Skeletal muscle tissue (tissue), 4 donors: Measurements from ENCODE around the gene PSMB2. TPM values are rescaled to one million over a fixed set of nuclear protein-coding genes. Genes with fewer than 3 reads are reported as not detected.

Experiments
- H3K27ac ChIP-seq: one replicate; pipeline ENCODE4 v1.7.0; 2013; ENCODE audit warnings: mild to moderate bottlenecking, low read depth, low read length, inconsistent platforms
- H3K27me3 ChIP-seq, 3 donors: one replicate each; pipeline ENCODE4 v1.7.0; 2013; ENCODE audit warnings: low read length in 3 of 3; ENCODE audit not compliant: control insufficient read depth in 3 of 3, insufficient read depth in 3 of 3
- H3K36me3 ChIP-seq, 3 donors: one replicate each; pipeline ENCODE4 v1.7.0; 2013; ENCODE audit warnings: low read length in 3 of 3; ENCODE audit not compliant: control insufficient read depth in 3 of 3, insufficient read depth in 3 of 3
- H3K4me1 ChIP-seq, 3 donors: one replicate each; pipeline ENCODE4 v1.7.0; 2013; ENCODE audit warnings: low read length in 3 of 3, mild to moderate bottlenecking in 3 of 3; ENCODE audit not compliant: control insufficient read depth in 3 of 3, insufficient read depth in 3 of 3
- H3K4me3 ChIP-seq, 3 donors: one replicate each; pipeline ENCODE4 v1.7.0; 2013; ENCODE audit warnings: low read length in 3 of 3
- H3K9ac ChIP-seq, 3 donors: one replicate each; pipeline ENCODE4 v1.7.0; 2013; ENCODE audit warnings: low read length in 3 of 3, mild to moderate bottlenecking in 3 of 3, moderate library complexity in 2 of 3, low read depth in 1 of 3
- H3K9me3 ChIP-seq, 3 donors: one replicate each; pipeline ENCODE4 v1.7.0; 2013; ENCODE audit warnings: low read length in 3 of 3; ENCODE audit not compliant: control insufficient read depth in 3 of 3
- total RNA-seq: library from RNA; depleted of rRNA; stranded (reverse); fragments of >200 nt; gene quantifications from one replicate; pipeline ENCODE4 v1.2.3, GENCODE V29; 2014
- donor health status: Osteomylitis.

The PSMB2 gene
- total RNA-seq, 1 donor from 2014 or later, result 11.5 TPM

- no peaks in the 10 kb centered on the region for H3K9me3 ChIP-seq
- H3K27me3 ChIP-seq, result peaks cover 11 to 18% (median 17%) of the 10 kb centered on the region in 3 donors
- H3K4me3 ChIP-seq, result no peak overlapping the region
- H3K36me3 ChIP-seq, result no peaks in the 10 kb centered on the region
- no peak overlapping the region for H3K9ac ChIP-seq
- H3K27ac ChIP-seq, result no peak overlapping the region
- no peaks in the 10 kb centered on the region for H3K4me1 ChIP-seq
These were observed 25.6 kb upstream of the PSMB2 start for GRCh38 chr1:35666916-35667315.

- no peaks in the 10 kb centered on the region for H3K4me1 ChIP-seq
- H3K4me3 ChIP-seq, result no peak overlapping the region
These were observed 24.9 kb upstream of the PSMB2 start for GRCh38 chr1:35666216-35666615.

DNA sequence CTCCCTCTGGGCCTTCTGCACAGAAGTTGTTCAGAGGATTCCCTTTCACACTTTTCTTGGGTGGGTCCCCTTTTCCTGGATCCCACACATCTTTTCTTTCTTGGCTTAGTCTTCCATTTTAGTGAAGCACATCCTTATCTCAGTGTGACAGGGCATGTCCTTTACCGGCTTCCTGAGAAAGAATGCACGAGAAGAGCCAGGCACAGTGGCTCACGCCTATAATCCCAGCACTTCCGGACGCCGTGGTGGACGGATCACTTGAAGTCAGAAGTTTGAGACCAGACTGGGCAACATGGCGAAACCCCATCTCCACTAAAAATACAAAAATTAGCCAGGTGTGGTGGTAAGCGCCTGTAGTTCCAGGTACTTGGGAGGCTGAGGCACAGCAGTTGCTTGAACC is 22.1 kb upstream of the PSMB2 start:
- H3K27me3 ChIP-seq, result peaks cover 16 to 22% (median 18%) of the 10 kb centered on the region in 3 donors
- no peaks in the 10 kb centered on the region for H3K4me1 ChIP-seq
- no peak overlapping the region for H3K27ac ChIP-seq
- no peak overlapping the region for H3K9ac ChIP-seq
- no peaks in the 10 kb centered on the region for H3K9me3 ChIP-seq
- no peak overlapping the region for H3K4me3 ChIP-seq
- H3K36me3 ChIP-seq, result no peaks in the 10 kb centered on the region

More at GRCh38 chr1:35666216-35666615, 24.9 kb upstream of the PSMB2 start:
- Histone ChIP-seq H3K36me3 (no peaks in the 10 kb centered on the region), H3K27me3 (peaks cover 11 to 17% (median 17%) of the 10 kb centered on the region in 3 donors), H3K9ac (no peak overlapping the region), H3K9me3 (no peaks in the 10 kb centered on the region), H3K27ac (no peak overlapping the region)

DNA sequence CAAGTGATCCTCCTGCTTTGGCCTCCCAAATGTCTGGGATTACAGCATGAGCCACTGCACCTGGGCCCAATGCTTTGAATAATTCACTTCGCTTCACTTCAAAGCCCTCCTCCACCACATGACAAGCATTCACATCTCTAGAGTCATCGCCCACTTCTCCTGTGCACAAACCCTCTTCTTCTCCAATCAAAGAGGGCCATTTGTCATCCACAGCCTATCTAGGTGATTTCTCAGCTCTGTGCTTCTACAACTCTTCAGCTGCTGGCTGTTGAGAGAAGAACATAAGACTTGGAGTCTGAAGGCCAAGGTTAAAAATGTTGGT is 20.1 kb upstream of the PSMB2 start:
- Histone ChIP-seq H3K9me3 (no peaks in the 10 kb centered on the region), H3K4me1 (no peaks in the 10 kb centered on the region), H3K36me3 (no peaks in the 10 kb centered on the region), H3K4me3 (no peak overlapping the region), H3K9ac (no peak overlapping the region), H3K27ac (no peak overlapping the region), H3K27me3 (peaks cover 7 to 10% (median 9%) of the 10 kb centered on the region in 3 donors)

DNA sequence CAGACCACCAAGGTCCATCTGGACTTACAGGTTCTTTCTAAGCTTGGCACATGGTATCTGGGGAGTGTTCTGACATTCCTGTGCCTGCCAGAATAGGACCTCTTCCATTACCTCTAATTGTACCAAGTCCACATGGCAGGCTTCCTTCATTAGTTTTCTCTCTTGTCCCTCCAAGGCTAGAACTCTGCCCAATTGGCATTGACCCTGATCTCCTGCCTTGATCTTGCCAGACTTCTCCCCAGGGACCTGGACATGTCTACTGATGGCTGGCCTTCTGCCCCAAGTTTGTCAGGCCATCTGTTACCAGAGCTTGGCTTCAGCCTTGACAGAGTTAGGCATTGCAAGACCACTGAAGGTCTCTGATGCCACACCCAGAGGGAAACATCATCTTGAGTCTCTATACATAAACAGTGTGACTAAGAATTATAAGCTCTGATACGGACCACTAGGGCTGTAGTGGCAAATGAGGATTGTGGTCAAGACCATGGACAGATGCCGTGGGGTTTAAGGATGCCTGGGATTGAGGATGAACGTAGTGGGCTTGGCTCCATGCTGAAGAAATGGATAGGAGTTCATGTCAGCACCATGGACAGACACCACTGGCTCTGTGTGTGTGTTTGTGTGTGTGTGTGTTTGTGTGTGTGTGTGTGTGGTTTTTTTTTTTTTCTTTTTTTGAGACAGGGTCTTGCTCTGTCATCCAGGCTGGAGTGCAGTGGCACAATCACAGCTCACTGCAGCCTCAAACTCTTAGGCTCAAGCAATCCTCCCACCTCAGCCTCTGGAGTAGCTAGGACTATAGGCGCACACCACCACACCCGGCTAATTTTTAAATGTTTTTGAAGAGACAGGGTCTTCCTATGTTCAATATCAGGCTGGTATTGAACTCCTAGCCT is 19.5 kb upstream of the PSMB2 start:
- Histone ChIP-seq H3K36me3 (no peaks in the 10 kb centered on the region), H3K27ac (no peak overlapping the region), H3K4me3 (no peak overlapping the region), H3K4me1 (no peaks in the 10 kb centered on the region), H3K9me3 (no peaks in the 10 kb centered on the region), H3K27me3 (peaks cover 4 to 7% (median 5%) of the 10 kb centered on the region in 3 donors), H3K9ac (no peak overlapping the region)

- Histone ChIP-seq H3K9ac (no peak overlapping the region), H3K4me1 (no peaks in the 10 kb centered on the region), H3K4me3 (no peak overlapping the region), H3K9me3 (no peaks in the 10 kb centered on the region), H3K27ac (no peak overlapping the region), H3K27me3 (peaks cover 4 to 7% (median 4%) of the 10 kb centered on the region in 3 donors), H3K36me3 (no peaks in the 10 kb centered on the region)
These were observed 18.3 kb upstream of the PSMB2 start for GRCh38 chr1:35659589-35659988.

- no peak overlapping the region for H3K27ac ChIP-seq
- no peak overlapping the region for H3K4me3 ChIP-seq
- no peak overlapping the region for H3K9ac ChIP-seq
- H3K9me3 ChIP-seq, result no peaks in the 10 kb centered on the region
- H3K4me1 ChIP-seq, result no peaks in the 10 kb centered on the region
- peaks cover 4% of the 10 kb centered on the region in 3 donors for H3K27me3 ChIP-seq
- no peaks in the 10 kb centered on the region for H3K36me3 ChIP-seq
These were observed 16.5 kb upstream of the PSMB2 start for GRCh38 chr1:35657851-35658250.

- H3K36me3 ChIP-seq, result no peaks in the 10 kb centered on the region
- H3K27ac ChIP-seq, result no peak overlapping the region
These were observed 15.5 kb upstream of the PSMB2 start for GRCh38 chr1:35656863-35657232.

GRCh38 chr1:35656148-35656862 is 15.0 kb upstream of the PSMB2 start:
- Histone ChIP-seq H3K9me3 (no peaks in the 10 kb centered on the region), H3K27ac (no peak overlapping the region), H3K9ac (no peak overlapping the region), H3K36me3 (no peaks in the 10 kb centered on the region), H3K4me1 (no peaks in the 10 kb centered on the region), H3K27me3 (peaks cover 4 to 5% (median 4%) of the 10 kb centered on the region in 3 donors), H3K4me3 (no peak overlapping the region)

More at GRCh38 chr1:35656863-35657232, 15.5 kb upstream of the PSMB2 start:
- Histone ChIP-seq H3K27me3 (peaks cover 4% of the 10 kb centered on the region in 3 donors), H3K9me3 (no peaks in the 10 kb centered on the region), H3K4me3 (no peak overlapping the region), H3K9ac (no peak overlapping the region), H3K4me1 (no peaks in the 10 kb centered on the region)

DNA sequence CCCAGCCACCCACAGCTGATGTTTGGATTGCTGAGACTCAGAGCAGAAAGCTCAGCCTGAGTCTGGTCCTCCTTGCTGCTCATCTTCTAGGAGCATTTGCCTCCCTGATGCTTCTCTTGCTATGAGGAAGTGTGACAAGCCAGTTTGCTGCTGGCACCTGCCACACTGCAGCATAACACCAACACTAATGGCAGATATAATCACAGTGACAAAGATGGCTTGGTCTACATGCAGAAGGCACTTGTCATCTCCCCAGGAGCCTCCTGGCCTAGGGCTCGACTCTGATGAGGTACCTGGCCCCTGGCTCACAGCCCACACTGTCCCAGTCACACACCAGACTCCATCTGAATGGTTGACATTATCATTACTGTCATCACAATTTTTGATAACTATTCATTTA is 13.9 kb upstream of the PSMB2 start:
- no peak overlapping the region for H3K4me3 ChIP-seq
- no peak overlapping the region for H3K9ac ChIP-seq
- no peak overlapping the region for H3K27ac ChIP-seq
- H3K9me3 ChIP-seq, result no peaks in the 10 kb centered on the region
- peaks cover 0 to 8% (median 4%) of the 10 kb centered on the region in 3 donors for H3K27me3 ChIP-seq
- H3K4me1 ChIP-seq, result no peaks in the 10 kb centered on the region
- no peaks in the 10 kb centered on the region for H3K36me3 ChIP-seq
